Measurements from ENCODE around the gene NRXN3. TPM values are rescaled to one million over a fixed set of nuclear protein-coding genes. Genes with fewer than 3 reads are reported as not detected.

NRXN3 gene
- total RNA-seq, 1 donor from 2014 or later: 1.6 TPM

GRCh38 chr14:79383031-79383430 lies 1212.9 kb downstream of the NRXN3 start:
- DNase-seq (ENCODE audit: low read depth): no peak
- Histone ChIP-seq H3K27me3 (ENCODE audit: control insufficient read depth, insufficient read depth, low read length) (no peaks in the 10 kb centered on the region), H3K4me3 (ENCODE audit: low read depth, low read length) (no peak overlapping the region), H3K36me3 (ENCODE audit: control insufficient read depth, insufficient read depth, low read length) (no peaks in the 10 kb centered on the region)
- TF ChIP-seq CTCF (IDR thresholded peaks at IDR 0.05; ENCODE audit: insufficient read depth, low read length, poor library complexity, severe bottlenecking): no peak

GRCh38 chr14:79383475-79383874 lies 1213.3 kb downstream of the NRXN3 start:
- Histone ChIP-seq H3K36me3 (ENCODE audit: control insufficient read depth, insufficient read depth, low read length) (no peaks in the 10 kb centered on the region), H3K27me3 (ENCODE audit: control insufficient read depth, insufficient read depth, low read length) (no peaks in the 10 kb centered on the region), H3K4me3 (ENCODE audit: low read depth, low read length) (no peak overlapping the region)
- no peak for TF ChIP-seq CTCF (IDR thresholded peaks at IDR 0.05; ENCODE audit: insufficient read depth, low read length, poor library complexity, severe bottlenecking)
- DNase-seq (ENCODE audit: low read depth): no peak

- DNase-seq (ENCODE audit: low read depth): no peak
- no peaks in the 10 kb centered on the region for H3K27me3 ChIP-seq (ENCODE audit: control insufficient read depth, insufficient read depth, low read length)
- no peaks in the 10 kb centered on the region for H3K36me3 ChIP-seq (ENCODE audit: control insufficient read depth, insufficient read depth, low read length)
- no peak for TF ChIP-seq CTCF (IDR thresholded peaks at IDR 0.05; ENCODE audit: insufficient read depth, low read length, poor library complexity, severe bottlenecking)
- H3K4me3 ChIP-seq (ENCODE audit: low read depth, low read length): no peak overlapping the region
Observed at GRCh38 chr14:79395061-79395460, 1224.9 kb downstream of the NRXN3 start.

GRCh38 chr14:79404874-79405511 lies 1234.8 kb downstream of the NRXN3 start:
- H3K27me3 ChIP-seq (ENCODE audit: control insufficient read depth, insufficient read depth, low read length): no peaks in the 10 kb centered on the region
- TF ChIP-seq CTCF (IDR thresholded peaks at IDR 0.05; ENCODE audit: insufficient read depth, low read length, poor library complexity, severe bottlenecking): no peak
- no peaks in the 10 kb centered on the region for H3K36me3 ChIP-seq (ENCODE audit: control insufficient read depth, insufficient read depth, low read length)
- no peak overlapping the region for H3K4me3 ChIP-seq (ENCODE audit: low read depth, low read length)
- DNase-seq (ENCODE audit: low read depth): no peak

GRCh38 chr14:79405512-79405910 lies 1235.3 kb downstream of the NRXN3 start:
- TF ChIP-seq CTCF (IDR thresholded peaks at IDR 0.05; ENCODE audit: insufficient read depth, low read length, poor library complexity, severe bottlenecking): no peak
- Histone ChIP-seq H3K36me3 (ENCODE audit: control insufficient read depth, insufficient read depth, low read length) (no peaks in the 10 kb centered on the region), H3K27me3 (ENCODE audit: control insufficient read depth, insufficient read depth, low read length) (no peaks in the 10 kb centered on the region), H3K4me3 (ENCODE audit: low read depth, low read length) (no peak overlapping the region)
- DNase-seq (ENCODE audit: low read depth): no peak

GRCh38 chr14:79407572-79407971 lies 1237.4 kb downstream of the NRXN3 start:
- Histone ChIP-seq H3K4me3 (ENCODE audit: low read depth, low read length) (no peak overlapping the region), H3K36me3 (ENCODE audit: control insufficient read depth, insufficient read depth, low read length) (no peaks in the 10 kb centered on the region), H3K27me3 (ENCODE audit: control insufficient read depth, insufficient read depth, low read length) (no peaks in the 10 kb centered on the region)
- TF ChIP-seq CTCF (IDR thresholded peaks at IDR 0.05; ENCODE audit: insufficient read depth, low read length, poor library complexity, severe bottlenecking): no peak
- no peak for DNase-seq (ENCODE audit: low read depth)
